ENCODE results near the gene PIK3R6.

Gene PIK3R6

DNA sequence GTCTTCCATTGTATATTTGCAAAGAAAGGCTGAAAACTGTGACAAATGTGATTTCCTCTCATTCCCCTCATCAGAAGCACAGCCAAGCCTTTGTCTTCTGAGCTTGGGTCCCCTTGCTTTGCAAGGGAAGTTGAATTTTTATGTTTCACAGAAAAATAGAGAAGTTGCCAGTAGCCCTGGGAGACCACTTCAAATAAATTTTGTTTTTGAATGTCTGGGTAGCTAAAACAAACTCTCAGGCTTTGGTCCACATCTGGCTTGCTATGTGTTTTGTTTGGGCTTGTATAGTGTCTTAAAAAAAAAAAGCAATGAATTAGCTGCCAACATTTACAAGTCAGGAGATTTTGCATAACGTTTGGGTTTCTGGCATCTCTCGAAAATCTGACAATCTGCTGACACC is 24.1 kb downstream of the PIK3R6 start:
- TF ChIP-seq, protein P1, sequence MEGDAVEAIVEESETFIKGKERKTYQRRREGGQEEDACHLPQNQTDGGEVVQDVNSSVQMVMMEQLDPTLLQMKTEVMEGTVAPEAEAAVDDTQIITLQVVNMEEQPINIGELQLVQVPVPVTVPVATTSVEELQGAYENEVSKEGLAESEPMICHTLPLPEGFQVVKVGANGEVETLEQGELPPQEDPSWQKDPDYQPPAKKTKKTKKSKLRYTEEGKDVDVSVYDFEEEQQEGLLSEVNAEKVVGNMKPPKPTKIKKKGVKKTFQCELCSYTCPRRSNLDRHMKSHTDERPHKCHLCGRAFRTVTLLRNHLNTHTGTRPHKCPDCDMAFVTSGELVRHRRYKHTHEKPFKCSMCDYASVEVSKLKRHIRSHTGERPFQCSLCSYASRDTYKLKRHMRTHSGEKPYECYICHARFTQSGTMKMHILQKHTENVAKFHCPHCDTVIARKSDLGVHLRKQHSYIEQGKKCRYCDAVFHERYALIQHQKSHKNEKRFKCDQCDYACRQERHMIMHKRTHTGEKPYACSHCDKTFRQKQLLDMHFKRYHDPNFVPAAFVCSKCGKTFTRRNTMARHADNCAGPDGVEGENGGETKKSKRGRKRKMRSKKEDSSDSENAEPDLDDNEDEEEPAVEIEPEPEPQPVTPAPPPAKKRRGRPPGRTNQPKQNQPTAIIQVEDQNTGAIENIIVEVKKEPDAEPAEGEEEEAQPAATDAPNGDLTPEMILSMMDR (conservative IDR thresholded peaks at IDR 0.05; ENCODE audit: control insufficient read depth, insufficient read depth, low read depth, low read length) = no peak
- no peak overlapping the region for H3K4me3 ChIP-seq (ENCODE audit: control insufficient read depth, low read depth, low read length)
- peak; percentile 9 for DNase-seq (ENCODE audit: low read depth)

DNA sequence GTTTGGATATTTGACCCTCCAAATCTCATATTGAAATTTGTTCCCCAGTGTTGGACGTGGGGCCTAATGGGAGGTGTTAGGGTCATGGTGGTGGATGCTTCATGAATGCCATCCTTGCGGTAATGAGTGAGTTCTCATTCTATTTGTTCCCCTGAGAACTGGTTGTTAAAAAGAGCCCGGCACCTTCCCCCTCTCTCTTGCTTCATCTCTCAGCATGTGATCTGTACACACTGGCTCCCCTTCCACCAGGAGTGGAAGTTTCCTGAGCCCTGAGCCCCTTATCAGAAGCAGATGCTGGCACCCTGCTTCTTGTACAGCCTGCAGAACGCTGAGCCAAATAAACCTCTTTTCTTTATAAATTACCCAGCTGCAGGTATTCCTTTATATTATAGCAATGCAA is 25.6 kb downstream of the PIK3R6 start:
- H3K4me3 ChIP-seq (ENCODE audit: control insufficient read depth, low read depth, low read length) = no peak overlapping the region
- TF ChIP-seq, protein P1 (conservative IDR thresholded peaks at IDR 0.05; ENCODE audit: control insufficient read depth, insufficient read depth, low read depth, low read length) = no peak
- DNase-seq (ENCODE audit: low read depth) = no peak

DNA sequence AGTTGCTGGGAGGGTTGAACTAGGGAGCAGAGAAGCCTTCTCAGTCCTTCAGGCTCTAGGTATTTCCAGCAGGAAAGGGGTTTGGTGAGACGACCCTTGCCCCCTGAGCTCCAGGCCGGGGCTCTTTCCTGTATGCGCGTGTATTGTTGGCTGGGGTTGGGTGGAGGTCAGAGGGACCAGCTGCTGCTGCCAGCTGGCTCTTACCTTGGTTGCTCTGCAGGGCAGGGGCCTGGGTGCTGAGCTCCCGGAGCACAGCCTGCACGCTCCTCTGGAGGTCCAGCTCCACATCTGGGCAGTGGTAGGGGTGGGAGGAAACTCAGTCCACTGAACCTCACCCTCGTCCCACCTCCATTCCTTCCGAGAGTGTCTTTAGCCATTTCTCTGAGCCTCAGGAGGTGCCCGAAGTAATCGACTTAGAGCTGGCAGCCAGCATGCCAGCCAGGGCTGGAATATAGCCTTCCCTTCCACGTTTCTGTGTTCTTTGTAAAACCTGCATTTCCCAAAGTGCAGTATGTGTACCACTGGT is 28.0 kb downstream of the PIK3R6 start:
- TF ChIP-seq, protein P1 (conservative IDR thresholded peaks at IDR 0.05; ENCODE audit: control insufficient read depth, insufficient read depth, low read depth, low read length) = no peak
- H3K4me3 ChIP-seq (ENCODE audit: control insufficient read depth, low read depth, low read length) = no peak overlapping the region
- DNase-seq (ENCODE audit: low read depth) = no peak

DNA sequence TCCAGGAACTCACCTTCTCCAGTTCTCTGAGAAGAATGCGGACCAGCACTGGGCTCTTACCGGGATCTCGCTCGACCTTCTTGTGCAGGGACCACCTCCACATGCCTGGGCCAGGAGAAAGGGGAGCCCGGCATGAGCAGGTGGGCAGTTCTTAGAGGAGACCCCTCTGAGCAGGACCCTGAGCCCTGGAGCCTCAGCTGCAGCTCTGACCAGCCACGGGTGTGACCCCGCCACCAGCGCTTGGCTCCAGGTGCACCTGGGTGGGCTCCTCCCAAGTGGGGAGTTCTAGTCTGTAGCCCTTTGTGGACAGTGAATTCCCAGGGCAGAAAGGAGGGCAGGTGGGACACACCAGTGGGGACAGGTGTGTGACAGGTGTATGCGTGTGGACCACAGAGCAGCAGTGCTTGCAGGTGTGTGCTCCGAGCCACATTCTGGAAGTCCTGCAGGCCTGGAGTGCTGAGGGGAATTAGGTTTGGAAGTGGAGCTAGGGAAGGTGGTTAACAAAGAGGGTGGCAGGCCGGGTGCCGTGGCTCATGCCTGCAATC is 28.9 kb downstream of the PIK3R6 start:
- DNase-seq (ENCODE audit: low read depth) = no peak
- H3K4me3 ChIP-seq (ENCODE audit: control insufficient read depth, low read depth, low read length) = no peak overlapping the region
- TF ChIP-seq, protein P1 (conservative IDR thresholded peaks at IDR 0.05; ENCODE audit: control insufficient read depth, insufficient read depth, low read depth, low read length) = no peak

DNA sequence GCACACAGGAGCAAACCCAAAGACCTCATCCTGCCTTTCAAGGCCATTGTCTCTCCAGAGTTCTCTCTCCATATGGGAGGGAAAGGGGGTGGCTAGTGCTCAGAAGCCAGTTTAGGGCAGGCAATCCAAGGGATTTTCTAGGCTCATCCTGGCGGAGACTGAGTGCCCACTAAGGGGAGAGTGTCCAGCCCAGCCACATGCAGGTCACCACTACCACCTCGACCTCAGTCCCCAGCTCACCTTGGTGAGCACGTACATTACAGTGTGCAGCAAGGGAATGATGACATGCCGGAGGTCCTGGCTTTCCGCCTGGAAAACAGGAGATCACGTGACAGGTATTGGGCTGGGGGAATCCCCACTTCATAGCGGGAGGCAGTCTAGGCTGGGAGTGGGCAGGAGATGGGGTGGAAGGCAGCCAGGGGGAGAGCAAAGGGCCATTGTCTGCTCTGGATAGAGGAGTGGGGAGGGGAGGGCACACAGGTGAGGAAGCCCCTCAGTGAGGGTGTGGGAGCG is 29.9 kb downstream of the PIK3R6 start:
- TF ChIP-seq, protein P1 (conservative IDR thresholded peaks at IDR 0.05; ENCODE audit: control insufficient read depth, insufficient read depth, low read depth, low read length) = no peak
- peak; percentile 13 for DNase-seq (ENCODE audit: low read depth)

DNA sequence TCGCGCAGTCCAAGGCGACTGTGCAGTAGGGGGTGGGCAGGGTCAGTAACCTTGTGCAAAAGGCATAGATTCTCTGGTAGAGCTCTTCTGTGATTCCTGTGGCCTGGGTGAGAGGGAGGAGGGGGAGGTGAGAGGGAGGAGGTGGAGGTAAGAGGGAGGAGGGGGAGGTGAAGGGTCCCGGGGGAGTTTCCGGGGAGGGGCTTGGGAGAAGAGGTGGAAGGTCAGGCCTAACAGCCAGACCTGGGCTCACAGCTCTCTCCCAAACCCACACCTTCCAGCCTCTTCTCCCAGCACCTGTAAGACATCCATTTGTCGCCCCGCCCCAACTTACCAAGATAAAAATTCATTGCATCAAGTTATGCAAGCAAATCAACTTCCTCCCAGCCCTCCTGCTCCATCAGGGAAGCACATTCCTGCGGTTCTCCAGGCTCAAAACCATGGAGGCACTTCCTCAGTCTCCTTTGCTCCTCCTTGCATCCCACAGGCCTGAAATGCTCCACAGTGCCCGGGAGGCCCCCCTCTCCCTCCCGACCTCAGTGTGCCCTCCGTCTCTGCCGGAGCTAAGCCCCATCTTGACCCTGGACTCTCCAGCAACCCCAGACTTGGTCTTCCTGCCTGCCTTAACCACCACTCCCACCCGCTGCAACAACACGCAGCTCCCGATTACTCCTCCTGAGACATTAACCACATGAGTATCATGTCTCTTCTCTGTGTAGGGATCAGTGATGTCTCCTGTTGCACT is 30.5 kb downstream of the PIK3R6 start:
- no peak for DNase-seq (ENCODE audit: low read depth)
- TF ChIP-seq, protein P1 (conservative IDR thresholded peaks at IDR 0.05; ENCODE audit: control insufficient read depth, insufficient read depth, low read depth, low read length) = no peak

More for the DNA sequence above, 29.9 kb downstream of the PIK3R6 start:
- H3K4me3 ChIP-seq (ENCODE audit: control insufficient read depth, low read depth, low read length) = no peak overlapping the region

More for the DNA sequence above, 30.5 kb downstream of the PIK3R6 start:
- H3K4me3 ChIP-seq (ENCODE audit: control insufficient read depth, low read depth, low read length) = no peak overlapping the region
